Panc1 (cell line): ENCODE measurements around the gene ZFYVE27. TPM values are rescaled to one million over a fixed set of nuclear protein-coding genes. Genes with fewer than 3 reads are reported as not detected.

ENCODE experiments used
- ATAC-seq: fragments of 200-7000 bp; cut with Tn5 transposase; 2 replicates; pipeline ENCODE4 v1.9.1; 2020; ENCODE audit warnings: mild to moderate bottlenecking, moderate library complexity
- BruUV-seq: library from RNA; stranded (reverse); fragments of 400-500 nt; replicated peaks from 2 replicates; lab custom pipeline; 2021; lab: Mats Ljungman, UMichigan
- CTCF ChIA-PET: fragments of 300-600 bp; sonication (Branson Sonifier 250); formaldehyde crosslinking; loops from one replicate; lab custom pipeline; 2022; ENCODE audit warnings: antibody characterized with exemption; lab: Charles Lee
- POLR2A ChIA-PET: fragments of 300-600 bp; sonication (Branson Sonifier 250); formaldehyde crosslinking; loops from one replicate; lab custom pipeline; 2022; ENCODE audit warnings: antibody characterized with exemption; lab: Charles Lee
- DNase-seq: peaks from one replicate; pipeline ENCODE4 v3.0.0-alpha.2; 2010; ENCODE audit warnings: low read depth, low spot score
- H3K27ac ChIP-seq: 2 replicates; pipeline ENCODE4 v1.5.1; 2011; ENCODE audit warnings: mild to moderate bottlenecking, low read length, inconsistent platforms
- H3K27me3 ChIP-seq: fragments of 200-500 bp; sonication (Bioruptor generic); 2 replicates; pipeline ENCODE4 v1.6.0; 2014; ENCODE audit warnings: low read length, inconsistent platforms; ENCODE audit not compliant: control insufficient read depth, insufficient read depth
- H3K36me3 ChIP-seq: fragments of 200-500 bp; sonication (Bioruptor generic); 2 replicates; pipeline ENCODE4 v1.5.1; 2014; ENCODE audit warnings: inconsistent platforms, mild to moderate bottlenecking, low read length, moderate library complexity; ENCODE audit not compliant: control insufficient read depth, insufficient read depth
- H3K4me1 ChIP-seq: 2 replicates; pipeline ENCODE4 v1.5.1; 2011; ENCODE audit warnings: inconsistent platforms, mild to moderate bottlenecking, low read length, moderate library complexity; ENCODE audit not compliant: control insufficient read depth, insufficient read depth
- H3K4me3 ChIP-seq, 2 experiments: 2 replicates each; pipeline ENCODE4 v1.5.1; 2011 to 2012; ENCODE audit warnings: low read depth in 2 of 2, low read length in 2 of 2, mild to moderate bottlenecking in 2 of 2, inconsistent platforms in 1 of 2, moderate library complexity in 1 of 2
- H3K9me3 ChIP-seq: fragments of 200-500 bp; sonication (Bioruptor generic); 2 replicates; pipeline ENCODE4 v1.5.1; 2014; ENCODE audit warnings: low read depth, mild to moderate bottlenecking, inconsistent platforms, low read length, moderate library complexity; ENCODE audit not compliant: control insufficient read depth, insufficient read depth
- CTCF ChIP-seq: fragments of 450-650 bp; IDR thresholded peaks from 2 replicates; pipeline ENCODE4 v1.5.1; 2017; ENCODE audit warnings: mild to moderate bottlenecking
- POLR2AphosphoS5 ChIP-seq: IDR thresholded peaks from 2 replicates; pipeline ENCODE4 v1.6.1; 2012; ENCODE audit warnings: mild to moderate bottlenecking, low read depth, low read length, moderate library complexity
- REST ChIP-seq, 2 experiments: IDR thresholded peaks; 2 replicates each; pipeline ENCODE4 v1.6.1; 2011 to 2012; ENCODE audit warnings: low read depth in 2 of 2, control low read depth in 1 of 2, low read length in 1 of 2, mild to moderate bottlenecking in 1 of 2, moderate library complexity in 1 of 2; ENCODE audit not compliant: insufficient read depth in 1 of 2
- SIN3A ChIP-seq: IDR thresholded peaks from 2 replicates; pipeline ENCODE4 v1.6.1; 2012; ENCODE audit warnings: low read depth, mild to moderate bottlenecking, low read length, moderate library complexity, borderline replicate concordance; ENCODE audit not compliant: insufficient read depth
- TCF7L2 ChIP-seq: IDR thresholded peaks from 2 replicates; pipeline ENCODE4 v1.6.1; 2011; ENCODE audit warnings: mild to moderate bottlenecking, low read depth, low read length, inconsistent platforms
- in situ Hi-C: cut with HindIII; loops from 2 replicates; pipeline ENCODE4 v1.10.0; 2016; ENCODE audit warnings: low sequenced_read_pairs, low pct_unique_long_range_greater_than_20kb
- intact Hi-C: fragments of 100-400 bp; cut with micrococcal nuclease; formaldehyde crosslinking; loops from one replicate; pipeline ENCODE4 v1.10.0; 2022; ENCODE audit not compliant: unreplicated experiment
- total RNA-seq: library from RNA; stranded (reverse); gene quantifications from one replicate; pipeline ENCODE4 v1.2.1, GENCODE V29; 2021; ENCODE audit not compliant: unreplicated experiment

The ZFYVE27 gene
- total RNA-seq, 1 experiment from 2014 or later = 37.9 TPM

- CTCF ChIA-PET = interaction anchor here (0.7 kb wide), 1 partner anchor 19 kb away, joined by 3 read pairs; no protein-coding TSS in a partner anchor
- H3K9me3 ChIP-seq = no peaks in the 10 kb centered on the region
- POLR2A ChIA-PET = no interaction called here
- TF ChIP-seq SIN3A (no peak), REST (IDR thresholded peaks at IDR 0.05; ENCODE audit: insufficient read depth in 1 of 2, low read depth in 2 of 2, low read length in 1 of 2) (no peak), CTCF (no peak), TCF7L2 (no peak), POLR2AphosphoS5 (no peak)
- no peaks in the 10 kb centered on the region for H3K27me3 ChIP-seq
- no peak overlapping the region for H3K4me3 ChIP-seq
- DNase-seq = no peak
- in situ Hi-C loops = no loop called here
- intact Hi-C loops = no loop called here
- H3K27ac ChIP-seq = no peak overlapping the region
- ATAC-seq = no peak
- H3K36me3 ChIP-seq = no peaks in the 10 kb centered on the region
- BruUV-seq = no TSS peak
- H3K4me1 ChIP-seq = peaks cover 18% of the 10 kb centered on the region
Measured at GRCh38 chr10:97711640-97712572, 25.0 kb upstream of the ZFYVE27 start.

- POLR2A ChIA-PET = interaction anchor here (0.5 kb wide), 1 partner anchor 288 kb away, joined by 4 read pairs; no protein-coding TSS in a partner anchor
- TF ChIP-seq POLR2AphosphoS5 (peak; percentile 28; the same call in 1 of the 2 replicates), REST (IDR thresholded peaks at IDR 0.05; ENCODE audit: insufficient read depth in 1 of 2, low read depth in 2 of 2, low read length in 1 of 2) (no peak)
- 0 out of 2 replicates have a peak, but pooled peaks cover 4% of the 10 kb centered on the region for H3K36me3 ChIP-seq
- H3K4me1 ChIP-seq = peaks cover 21% of the 10 kb centered on the region
- peak within 1 kb of the TSS; percentile 73 to 74 for H3K4me3 ChIP-seq
- H3K27ac ChIP-seq = peak within 1 kb of the TSS; percentile 88
- no peak for DNase-seq
- no peaks in the 10 kb centered on the region for H3K9me3 ChIP-seq
- ATAC-seq = peak; percentile 81
- CTCF ChIA-PET = interaction anchor here (0.6 kb wide), 2 partner anchors 23 to 449 kb away, joined by 5 read pairs; no protein-coding TSS in a partner anchor
- in situ Hi-C loops (no loop called here), intact Hi-C loops (no loop called here)
- H3K27me3 ChIP-seq = no peaks in the 10 kb centered on the region
- BruUV-seq = no TSS peak
Measured at GRCh38 chr10:97713339-97713825, 23.5 kb upstream of the ZFYVE27 start, which contains the start of gene MARVELD1. TSS of gene MARVELD1 (plus strand) at chr10:97713730. CDS start at chr10:97713877, 147 bp downstream.
